Heart left ventricle (tissue), 13 donors: ENCODE results near the gene IL1RAP.

Experiments used
- CTCF ChIP-seq, 12 donors: fragments of 200-600 bp; sonication (generic) in 4 of 12; IDR thresholded peaks; one replicate each; pipeline versions ENCODE4 v1.5.0 to v1.8.0; 2018 to 2022; ENCODE audit warnings: antibody characterized with exemption in 12 of 12, mild to moderate bottlenecking in 5 of 12
- POLR2A ChIP-seq, 2 donors: fragments of 450-650 bp; IDR thresholded peaks; one replicate each; pipeline ENCODE4 v1.6.1; 2017; ENCODE audit warnings: antibody characterized with exemption in 2 of 2, mild to moderate bottlenecking in 2 of 2, moderate library complexity in 2 of 2
- donor health status: ischemic (EF 13 %, LVEDD 7.1; RV severe dilation, severe dysfunction).
- donor health status: DM: no; HTN: yes; CAD: no.
- donor health status: DM: no; HTN: no; CAD: no.
- donor health status: ischemic (EF 25% LVEDD 6.9; RV normal size, moderate dysfunction).
- donor health status: ischemic (EF 25% LVEDD 5.7; RV mildly dilated, moderate dysfunction).
- donor health status: ischemic (EF 35%, LVEDD 5.7; RV mildly dilated, moderate dysfunction).
- donor health status: nonischemic (EF 11% LVEDD 7.7; RV severe dilation, severe dysfunction).
- donor health status: DM: yes; HTN: yes; CAD: no.
- donor health status: PGD.
- donor health status: ischemic (EF 29% LVEDD 5.4; RV normal size, mild dysfunction).
- donor health status: nonischemic (EF 23%, LVEDD 6.1; RV moderate dilation, normal function).

- TF ChIP-seq CTCF (IDR thresholded peaks at IDR 0.05) (no peak), POLR2A (IDR thresholded peaks at IDR 0.05) (no peak)
These were observed 159.3 kb downstream of the IL1RAP start for GRCh38 chr3:190673148-190673547.
